Right atrium auricular region (tissue), 2 donors: ENCODE results near the gene TSPAN31. TPM values are rescaled to one million over a fixed set of nuclear protein-coding genes. Genes with fewer than 3 reads are reported as not detected.
A peak's percentile ranks its signal among the peaks of the same experiment; 100 is the strongest.

Source experiments
- DNase-seq: peaks from one replicate; pipeline ENCODE4 v3.0.0-alpha.2; 2019; ENCODE audit warnings: low spot score
- H3K27ac ChIP-seq, 2 donors: fragments of 200-600 bp; sonication (generic); 1 replicate in 1 of 2; 2 replicates in 1 of 2; pipeline ENCODE4 v1.5.1; 2016 to 2019
- H3K27me3 ChIP-seq, 2 donors: fragments of 200-600 bp; sonication (generic); one replicate each; pipeline versions ENCODE4 v1.5.1 to v1.6.0; 2017 to 2019
- H3K36me3 ChIP-seq: fragments of 200-600 bp; sonication (generic); one replicate; pipeline ENCODE4 v1.5.1; 2016
- H3K4me1 ChIP-seq, 2 donors: fragments of 200-600 bp; sonication (generic); one replicate each; pipeline versions ENCODE4 v1.5.1 to v1.6.0; 2017 to 2019
- H3K4me3 ChIP-seq, 2 donors: fragments of 200-600 bp; sonication (generic); 1 replicate in 1 of 2; 2 replicates in 1 of 2; pipeline ENCODE4 v1.5.1; 2017 to 2019; ENCODE audit warnings: mild to moderate bottlenecking in 1 of 2, moderate library complexity in 1 of 2
- H3K9me3 ChIP-seq, 2 donors: fragments of 200-600 bp; sonication (generic); one replicate each; pipeline ENCODE4 v1.5.1; 2019
- total RNA-seq, 2 donors: library from RNA; depleted of rRNA; stranded (reverse); fragments of >200 nt; gene quantifications; one replicate each; pipeline ENCODE4 v1.1.0, GENCODE V29; 2016
- TF ChIP-seq, protein P1 (sequence below), 2 donors: fragments of 200-600 bp; sonication (generic); IDR thresholded peaks; one replicate each; pipeline ENCODE4 v1.5.1; 2019; ENCODE audit warnings: antibody characterized with exemption in 2 of 2

The TSPAN31 gene
- total RNA-seq, 2 donors from 2014 or later, result 50.3 to 59.6 TPM

GRCh38 chr12:57783466-57783801 lies 38.6 kb downstream of the TSPAN31 start:
- Histone ChIP-seq H3K4me1 (peaks cover 0 to 16% of the 10 kb centered on the region in 2 donors), H3K4me3 (peak overlapping the region; percentile 77 to 100), H3K9me3 (no peaks in the 10 kb centered on the region), H3K27ac (no peak overlapping the region), H3K36me3 (peaks cover 39% of the 10 kb centered on the region), H3K27me3 (no peaks in the 10 kb centered on the region)
- DNase-seq, result no peak
- TF ChIP-seq, protein P1, sequence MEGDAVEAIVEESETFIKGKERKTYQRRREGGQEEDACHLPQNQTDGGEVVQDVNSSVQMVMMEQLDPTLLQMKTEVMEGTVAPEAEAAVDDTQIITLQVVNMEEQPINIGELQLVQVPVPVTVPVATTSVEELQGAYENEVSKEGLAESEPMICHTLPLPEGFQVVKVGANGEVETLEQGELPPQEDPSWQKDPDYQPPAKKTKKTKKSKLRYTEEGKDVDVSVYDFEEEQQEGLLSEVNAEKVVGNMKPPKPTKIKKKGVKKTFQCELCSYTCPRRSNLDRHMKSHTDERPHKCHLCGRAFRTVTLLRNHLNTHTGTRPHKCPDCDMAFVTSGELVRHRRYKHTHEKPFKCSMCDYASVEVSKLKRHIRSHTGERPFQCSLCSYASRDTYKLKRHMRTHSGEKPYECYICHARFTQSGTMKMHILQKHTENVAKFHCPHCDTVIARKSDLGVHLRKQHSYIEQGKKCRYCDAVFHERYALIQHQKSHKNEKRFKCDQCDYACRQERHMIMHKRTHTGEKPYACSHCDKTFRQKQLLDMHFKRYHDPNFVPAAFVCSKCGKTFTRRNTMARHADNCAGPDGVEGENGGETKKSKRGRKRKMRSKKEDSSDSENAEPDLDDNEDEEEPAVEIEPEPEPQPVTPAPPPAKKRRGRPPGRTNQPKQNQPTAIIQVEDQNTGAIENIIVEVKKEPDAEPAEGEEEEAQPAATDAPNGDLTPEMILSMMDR (IDR thresholded peaks at IDR 0.05), result no peak

DNA sequence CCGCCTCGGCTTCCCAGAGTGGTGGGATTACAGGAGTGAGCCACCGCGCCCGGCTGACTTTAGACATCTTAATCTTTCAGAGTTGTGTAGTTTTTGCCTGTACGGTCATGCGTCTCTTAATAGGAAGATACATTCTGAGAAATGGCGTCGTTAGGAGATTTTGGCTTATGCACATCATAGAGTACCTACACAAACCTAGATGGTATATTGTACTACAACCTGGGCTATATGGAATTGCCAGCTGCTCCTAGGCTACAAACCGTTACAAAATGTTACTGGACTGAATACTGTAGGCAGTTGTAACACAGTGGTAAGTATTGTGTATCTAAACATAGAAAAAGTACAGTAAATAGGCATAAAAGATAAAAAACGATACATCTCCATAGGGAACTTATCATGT lies 39.0 kb downstream of the TSPAN31 start:
- peaks cover 41% of the 10 kb centered on the region for H3K36me3 ChIP-seq
- H3K4me1 ChIP-seq, result peaks cover 0 to 16% of the 10 kb centered on the region in 2 donors
- H3K27ac ChIP-seq, result no peak overlapping the region
- H3K27me3 ChIP-seq, result no peaks in the 10 kb centered on the region
- no peak for DNase-seq
- H3K4me3 ChIP-seq, result no peak overlapping the region
- TF ChIP-seq, protein P1 (IDR thresholded peaks at IDR 0.05), result no peak
- no peaks in the 10 kb centered on the region for H3K9me3 ChIP-seq

DNA sequence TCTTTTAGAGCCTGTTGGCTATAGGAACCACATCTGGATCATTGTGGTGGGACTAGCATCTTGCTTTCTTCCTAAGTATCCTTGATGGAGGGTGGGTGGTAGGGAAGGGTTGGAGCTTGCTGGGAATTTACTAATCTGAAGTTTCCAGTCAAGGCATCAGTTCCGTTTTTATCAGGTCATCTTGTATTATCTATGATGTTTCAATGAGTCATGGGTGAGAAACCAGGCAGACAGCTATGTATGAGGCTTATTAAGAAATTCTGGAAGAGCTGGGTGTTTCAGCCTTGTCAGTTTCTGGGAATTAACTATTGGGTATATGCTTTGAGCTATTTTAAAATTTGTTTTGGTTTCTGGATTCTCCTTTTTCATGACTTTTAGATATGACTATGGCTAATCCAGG lies 49.1 kb downstream of the TSPAN31 start:
- H3K27me3 ChIP-seq, result no peaks in the 10 kb centered on the region
- no peaks in the 10 kb centered on the region for H3K4me1 ChIP-seq
- no peaks in the 10 kb centered on the region for H3K9me3 ChIP-seq
- H3K4me3 ChIP-seq, result no peak overlapping the region
- DNase-seq, result no peak
- H3K27ac ChIP-seq, result no peak overlapping the region
- TF ChIP-seq, protein P1 (IDR thresholded peaks at IDR 0.05), result no peak
- peaks cover 66% of the 10 kb centered on the region for H3K36me3 ChIP-seq

DNA sequence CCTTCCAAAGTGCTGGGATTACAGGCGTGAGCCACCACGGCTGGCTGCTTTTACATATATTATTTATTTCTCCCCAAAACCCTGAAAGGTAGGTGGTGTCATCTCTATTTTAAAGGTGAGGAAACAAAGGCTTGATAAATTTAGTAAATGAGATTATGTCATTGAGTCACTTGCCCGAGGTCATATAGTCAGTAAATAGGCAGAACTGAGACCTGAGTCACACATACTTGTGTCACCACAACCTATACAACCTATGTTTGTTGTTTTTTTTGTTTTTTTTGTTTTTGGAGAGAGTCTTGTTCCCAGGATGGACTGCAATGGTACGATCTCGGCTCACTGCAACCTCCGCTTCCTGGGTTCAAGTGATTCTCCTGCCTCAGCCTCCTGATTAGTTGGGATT lies 50.5 kb downstream of the TSPAN31 start:
- TF ChIP-seq, protein P1 (IDR thresholded peaks at IDR 0.05), result no peak
- Histone ChIP-seq H3K4me1 (no peaks in the 10 kb centered on the region), H3K9me3 (no peaks in the 10 kb centered on the region), H3K27ac (no peak overlapping the region), H3K36me3 (peaks cover 70% of the 10 kb centered on the region), H3K4me3 (no peak overlapping the region), H3K27me3 (no peaks in the 10 kb centered on the region)
- DNase-seq, result no peak

DNA sequence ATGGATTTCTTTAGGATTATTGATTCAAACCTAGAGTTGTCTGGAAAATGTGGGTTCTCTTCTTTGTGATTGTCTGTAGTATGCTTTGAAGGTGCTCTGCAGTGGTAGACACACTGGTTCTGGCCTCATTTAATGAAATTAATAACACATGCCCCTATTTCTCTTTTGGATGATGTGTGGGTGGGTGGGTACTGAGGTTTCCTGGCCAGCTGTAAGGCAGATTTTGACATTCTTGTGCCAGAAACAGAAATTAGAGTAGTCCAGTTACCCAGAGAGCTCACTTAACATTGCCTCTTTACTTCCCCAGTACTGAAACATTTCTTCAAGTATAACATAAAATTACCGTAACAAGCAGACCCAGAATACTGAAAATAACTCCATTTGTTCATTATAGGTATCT lies 52.2 kb downstream of the TSPAN31 start:
- no peaks in the 10 kb centered on the region for H3K9me3 ChIP-seq
- TF ChIP-seq, protein P1 (IDR thresholded peaks at IDR 0.05), result no peak
- H3K4me3 ChIP-seq, result no peak overlapping the region
- DNase-seq, result no peak
- peaks cover 81% of the 10 kb centered on the region for H3K36me3 ChIP-seq
- H3K4me1 ChIP-seq, result no peaks in the 10 kb centered on the region
- no peak overlapping the region for H3K27ac ChIP-seq
- H3K27me3 ChIP-seq, result no peaks in the 10 kb centered on the region

DNA sequence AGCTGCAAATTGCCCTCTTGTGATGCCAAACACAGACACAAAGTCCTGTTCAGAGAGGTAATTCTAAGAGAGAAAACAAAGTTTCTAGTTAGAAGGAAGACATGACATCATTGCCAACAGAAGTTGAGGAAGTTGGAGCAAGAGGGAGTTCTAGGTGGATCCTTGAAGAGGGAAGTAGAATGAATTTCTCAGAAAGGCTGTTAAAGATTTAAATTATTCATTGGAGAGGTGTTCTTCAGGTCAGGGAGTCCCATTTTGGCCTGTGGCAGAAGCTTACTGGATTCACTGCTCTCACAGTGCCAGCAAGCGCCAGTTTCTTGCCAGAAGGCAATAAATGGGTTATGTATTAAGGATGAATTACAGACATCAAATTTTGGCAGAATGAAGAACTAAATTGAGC lies 53.1 kb downstream of the TSPAN31 start:
- H3K4me1 ChIP-seq, result no peaks in the 10 kb centered on the region
- H3K9me3 ChIP-seq, result no peaks in the 10 kb centered on the region
- H3K27me3 ChIP-seq, result no peaks in the 10 kb centered on the region
- H3K27ac ChIP-seq, result no peak overlapping the region
- H3K4me3 ChIP-seq, result no peak overlapping the region
- TF ChIP-seq, protein P1 (IDR thresholded peaks at IDR 0.05), result no peak
- DNase-seq, result no peak
- H3K36me3 ChIP-seq, result peaks cover 81% of the 10 kb centered on the region
